ENCODE data around the gene EEF2.

Gene EEF2

GRCh38 chr19:3978145-3978544, 7.1 kb downstream of the EEF2 start:
- Histone ChIP-seq H3K4me2 (ENCODE audit: low read length) (no peak overlapping the region), H2AFZ (no peak overlapping the region), H3K36me3 (ENCODE audit: control insufficient read depth, insufficient read depth, low read length) (no peaks in the 10 kb centered on the region), H3K4me1 (no peaks in the 10 kb centered on the region), H3K4me3 (ENCODE audit: low read depth, low read length) (no peak overlapping the region), H3K79me2 (peaks cover 31% of the 10 kb centered on the region), H3K9me3 (ENCODE audit: control insufficient read depth, low read length) (no peaks in the 10 kb centered on the region), H3K27me3 (ENCODE audit: control insufficient read depth, insufficient read depth, low read length) (no peaks in the 10 kb centered on the region), H3K27ac (no peak overlapping the region), H3K9ac (no peak overlapping the region)
- TF ChIP-seq CTCF (IDR thresholded peaks at IDR 0.05): no peak

- H3K79me2 ChIP-seq: peaks cover 25% of the 10 kb centered on the region
- no peaks in the 10 kb centered on the region for H3K36me3 ChIP-seq (ENCODE audit: control insufficient read depth, insufficient read depth, low read length)
- H3K4me3 ChIP-seq (ENCODE audit: low read depth, low read length): no peak overlapping the region
- no peaks in the 10 kb centered on the region for H3K27me3 ChIP-seq (ENCODE audit: control insufficient read depth, insufficient read depth, low read length)
- H3K9me3 ChIP-seq (ENCODE audit: control insufficient read depth, low read length): no peaks in the 10 kb centered on the region
- H3K27ac ChIP-seq: no peak overlapping the region
- no peaks in the 10 kb centered on the region for H3K4me1 ChIP-seq
- no peak for TF ChIP-seq CTCF (IDR thresholded peaks at IDR 0.05)
- no peak overlapping the region for H2AFZ ChIP-seq
- no peak overlapping the region for H3K9ac ChIP-seq
- H3K4me2 ChIP-seq (ENCODE audit: low read length): no peak overlapping the region
These were observed 7.8 kb downstream of the EEF2 start for GRCh38 chr19:3977242-3978143.

GRCh38 chr19:3976495-3977241, 8.6 kb downstream of the EEF2 start:
- Histone ChIP-seq H3K36me3 (ENCODE audit: control insufficient read depth, insufficient read depth, low read length) (no peaks in the 10 kb centered on the region), H3K27me3 (ENCODE audit: control insufficient read depth, insufficient read depth, low read length) (no peaks in the 10 kb centered on the region), H3K79me2 (peaks cover 17% of the 10 kb centered on the region), H3K4me1 (no peaks in the 10 kb centered on the region), H3K4me3 (ENCODE audit: low read depth, low read length) (no peak overlapping the region), H3K9me3 (ENCODE audit: control insufficient read depth, low read length) (no peaks in the 10 kb centered on the region), H3K27ac (no peak overlapping the region), H3K4me2 (ENCODE audit: low read length) (no peak overlapping the region), H3K9ac (no peak overlapping the region), H2AFZ (no peak overlapping the region)
- no peak for TF ChIP-seq CTCF (IDR thresholded peaks at IDR 0.05)

- Histone ChIP-seq H2AFZ (no peak overlapping the region), H3K4me3 (ENCODE audit: low read depth, low read length) (no peak overlapping the region), H3K79me2 (peaks cover 11% of the 10 kb centered on the region), H3K27me3 (ENCODE audit: control insufficient read depth, insufficient read depth, low read length) (no peaks in the 10 kb centered on the region), H3K27ac (no peak overlapping the region), H3K4me1 (peaks cover 2% of the 10 kb centered on the region), H3K4me2 (ENCODE audit: low read length) (no peak overlapping the region), H3K9ac (no peak overlapping the region), H3K36me3 (ENCODE audit: control insufficient read depth, insufficient read depth, low read length) (no peaks in the 10 kb centered on the region), H3K9me3 (ENCODE audit: control insufficient read depth, low read length) (no peaks in the 10 kb centered on the region)
- TF ChIP-seq CTCF (IDR thresholded peaks at IDR 0.05): no peak
These were observed 9.6 kb downstream of the EEF2 start for GRCh38 chr19:3975637-3976087.
